Stimulated activated CD8-positive, alpha-beta memory T cell treated with anti-CD3 and anti-CD28 coated beads, Interleukin-15, amount 100 ng/mL, for 4 hours (primary cell): ENCODE data around the gene MMRN2.
"Not testable (repeated sequence)": the region's sequence is repeated elsewhere in the genome, so short reads cannot be mapped to it uniquely, and the experiment has no call there.

Experiments
- DNase-seq, 2 donors: peaks; one replicate each; pipeline ENCODE4 v3.0.0-alpha.2; 2020; ENCODE audit warnings: low read depth in 2 of 2

MMRN2 gene

GRCh38 chr10:86956195-86956847 is 1.1 kb downstream of the MMRN2 start:
- no peak for DNase-seq

GRCh38 chr10:86955501-86956194 is 1.8 kb downstream of the MMRN2 start:
- DNase-seq = no peak

- DNase-seq = no peak
Measured at GRCh38 chr10:86954681-86955500, 2.5 kb downstream of the MMRN2 start.

- no peak for DNase-seq
Measured at GRCh38 chr10:86953747-86954680, 3.4 kb downstream of the MMRN2 start.

GRCh38 chr10:86952697-86953096 is 4.7 kb downstream of the MMRN2 start:
- DNase-seq = not testable (repeated sequence)

- no peak for DNase-seq
Measured at GRCh38 chr10:86952106-86952505, 5.3 kb downstream of the MMRN2 start.

GRCh38 chr10:86951184-86951761 is 6.1 kb downstream of the MMRN2 start:
- DNase-seq = no peak

- DNase-seq = no peak
Measured at GRCh38 chr10:86950349-86950748, 7.1 kb downstream of the MMRN2 start.

GRCh38 chr10:86947806-86948205 is 9.6 kb downstream of the MMRN2 start:
- DNase-seq = not testable (repeated sequence)

- no peak for DNase-seq
Measured at GRCh38 chr10:86946213-86947155, 10.9 kb downstream of the MMRN2 start.

GRCh38 chr10:86945361-86946212 is 11.8 kb downstream of the MMRN2 start:
- no peak for DNase-seq

GRCh38 chr10:86944907-86945306 is 12.5 kb downstream of the MMRN2 start:
- DNase-seq = no peak

- DNase-seq = no peak
Measured at GRCh38 chr10:86944471-86944870, 12.9 kb downstream of the MMRN2 start.

GRCh38 chr10:86944031-86944419 is 13.4 kb downstream of the MMRN2 start:
- DNase-seq = no peak

- no peak for DNase-seq
Measured at GRCh38 chr10:86943316-86944030, 13.9 kb downstream of the MMRN2 start.

GRCh38 chr10:86942441-86943315 is 14.7 kb downstream of the MMRN2 start:
- no peak for DNase-seq

- no peak for DNase-seq
Measured at GRCh38 chr10:86941991-86942421, 15.4 kb downstream of the MMRN2 start.
